Activated B cell treated with CpG ODN at 0.5 μM for 24 hours (primary cell): ENCODE measurements around the gene FAM43B. TPM values are rescaled to one million over a fixed set of nuclear protein-coding genes. Genes with fewer than 3 reads are reported as not detected.

Experiments used
- ATAC-seq: fragments of 200-7000 bp; cut with Tn5 transposase; one replicate; pipeline ENCODE4 v1.10.0; 2021; ENCODE audit warnings: low read depth, mild to moderate bottlenecking, moderate library complexity
- CTCF ChIA-PET: fragments of 350-600 bp; sonication (Branson Sonifier 250); formaldehyde crosslinking; loops from one replicate; lab custom pipeline; 2021; ENCODE audit warnings: antibody characterized with exemption; lab: Charles Lee
- POLR2A ChIA-PET: fragments of 350-600 bp; sonication (Branson Sonifier 250); formaldehyde crosslinking; loops from one replicate; lab custom pipeline; 2021; ENCODE audit warnings: antibody characterized with exemption; lab: Charles Lee
- DNase-seq: peaks from one replicate; pipeline ENCODE4 v3.0.0; 2022
- H3K27ac Mint-ChIP-seq: one replicate; pipeline ENCODE4 v1.8.0; 2020; ENCODE audit warnings: mixed read lengths
- H3K27me3 Mint-ChIP-seq: one replicate; pipeline ENCODE4 v1.8.0; 2021; ENCODE audit warnings: mixed read lengths
- H3K36me3 Mint-ChIP-seq: one replicate; pipeline ENCODE4 v1.8.0; 2021; ENCODE audit warnings: low read depth, mixed read lengths
- H3K4me1 Mint-ChIP-seq: one replicate; pipeline ENCODE4 v1.8.0; 2021; ENCODE audit warnings: mixed read lengths
- H3K4me3 Mint-ChIP-seq: one replicate; pipeline ENCODE4 v1.8.0; 2020; ENCODE audit warnings: mild to moderate bottlenecking, mixed read lengths
- H3K9me3 Mint-ChIP-seq: one replicate; pipeline ENCODE4 v1.8.0; 2020; ENCODE audit warnings: mixed read lengths
- CTCF ChIP-seq: fragments of 200-600 bp; IDR thresholded peaks from one replicate; pipeline ENCODE4 v1.8.0; 2022; ENCODE audit warnings: antibody characterized with exemption, mild to moderate bottlenecking
- intact Hi-C: fragments of 100-400 bp; cut with micrococcal nuclease; formaldehyde crosslinking; loops from one replicate; pipeline ENCODE4 v1.15.1; 2024
- total RNA-seq: library from RNA; stranded (reverse); gene quantifications from 2 replicates; pipeline ENCODE4 v1.2.3, GENCODE V29; 2022

Gene FAM43B
- total RNA-seq, 1 donor from 2014 or later: not detected

GRCh38 chr1:20538227-20538626 lies 14.1 kb upstream of the FAM43B start:
- no peak for ATAC-seq
- Mint-ChIP-seq H3K27me3 (peaks cover 44% of the 10 kb centered on the region), H3K36me3 (no peaks in the 10 kb centered on the region), H3K9me3 (no peaks in the 10 kb centered on the region), H3K27ac (no peak overlapping the region), H3K4me1 (no peaks in the 10 kb centered on the region), H3K4me3 (no peak overlapping the region)
- intact Hi-C loops: no loop called here
- no peak for TF ChIP-seq CTCF
- DNase-seq: no peak
- CTCF ChIA-PET: no interaction called here
- POLR2A ChIA-PET: interaction anchor here (0.6 kb wide), 1 partner anchor 1286 kb away, joined by 4 read pairs; no protein-coding TSS in a partner anchor

GRCh38 chr1:20538760-20539551 lies 13.4 kb upstream of the FAM43B start:
- Mint-ChIP-seq H3K27ac (no peak overlapping the region), H3K36me3 (no peaks in the 10 kb centered on the region), H3K4me3 (no peak overlapping the region), H3K9me3 (no peaks in the 10 kb centered on the region), H3K27me3 (peaks cover 39% of the 10 kb centered on the region), H3K4me1 (no peaks in the 10 kb centered on the region)
- ATAC-seq: no peak
- DNase-seq: no peak
- POLR2A ChIA-PET: interaction anchor here (0.6 kb wide), 1 partner anchor 1285 kb away, joined by 4 read pairs; no protein-coding TSS in a partner anchor
- no peak for TF ChIP-seq CTCF
- intact Hi-C loops: no loop called here
- CTCF ChIA-PET: no interaction called here

GRCh38 chr1:20540281-20540680 lies 12.1 kb upstream of the FAM43B start:
- no peak overlapping the region for H3K27ac Mint-ChIP-seq
- ChIA-PET POLR2A (no interaction called here), CTCF (no interaction called here)
- intact Hi-C loops: no loop called here
- H3K36me3 Mint-ChIP-seq: no peaks in the 10 kb centered on the region
- no peaks in the 10 kb centered on the region for H3K4me1 Mint-ChIP-seq
- H3K4me3 Mint-ChIP-seq: no peak overlapping the region
- no peak for ATAC-seq
- H3K27me3 Mint-ChIP-seq: peaks cover 31% of the 10 kb centered on the region
- no peak for TF ChIP-seq CTCF
- H3K9me3 Mint-ChIP-seq: no peaks in the 10 kb centered on the region
- DNase-seq: no peak

DNA sequence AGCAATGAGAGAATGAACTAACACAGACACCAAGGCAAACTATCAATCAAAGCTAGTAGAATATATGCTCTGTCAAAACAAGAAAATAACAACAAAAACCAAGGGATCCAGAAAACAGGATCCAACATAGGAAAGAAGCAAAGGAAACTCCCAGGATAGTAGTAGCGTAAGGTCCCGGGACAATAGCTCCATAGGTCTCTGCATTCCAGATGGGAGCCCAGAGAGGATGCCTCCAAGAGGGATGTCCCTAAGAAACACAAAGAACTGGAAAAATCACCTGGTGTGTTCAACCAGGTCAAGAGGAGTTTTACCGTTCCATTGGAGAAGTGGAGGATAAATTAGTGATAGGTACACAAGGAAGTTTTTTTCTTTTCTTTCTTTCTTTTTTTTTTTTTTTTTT lies 5.7 kb upstream of the FAM43B start:
- no peak for TF ChIP-seq CTCF
- Mint-ChIP-seq H3K27me3 (peaks cover 34% of the 10 kb centered on the region), H3K4me1 (peaks cover 6% of the 10 kb centered on the region), H3K27ac (no peak overlapping the region), H3K9me3 (no peaks in the 10 kb centered on the region), H3K36me3 (no peaks in the 10 kb centered on the region), H3K4me3 (no peak overlapping the region)
- POLR2A ChIA-PET: no interaction called here
- DNase-seq: no peak
- ATAC-seq: no peak
- intact Hi-C loops: no loop called here
- CTCF ChIA-PET: no interaction called here

DNA sequence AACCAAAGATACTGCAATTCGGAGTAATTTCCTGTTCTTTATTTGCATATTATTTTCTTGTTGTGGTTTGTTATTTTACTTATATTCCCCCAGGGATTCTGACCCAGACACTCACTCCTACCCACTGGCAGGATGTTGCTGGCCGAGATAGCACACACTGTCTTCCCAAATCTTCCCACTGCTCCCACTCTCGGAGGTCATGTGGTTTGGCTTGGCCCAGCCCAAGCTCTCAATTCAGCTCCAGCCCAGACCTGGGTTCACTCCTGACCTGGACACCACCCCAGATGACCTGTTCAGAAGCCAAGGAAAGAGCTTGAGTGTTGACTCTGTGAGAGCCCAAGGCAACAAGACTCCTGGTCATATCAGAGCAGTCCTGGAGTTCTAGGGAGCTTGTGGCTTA lies 1.2 kb upstream of the FAM43B start:
- ChIA-PET POLR2A (no interaction called here), CTCF (no interaction called here)
- TF ChIP-seq CTCF: no peak
- intact Hi-C loops: no loop called here
- ATAC-seq (no peak), DNase-seq (no peak)
- H3K27ac Mint-ChIP-seq: no peak overlapping the region
- H3K9me3 Mint-ChIP-seq: no peaks in the 10 kb centered on the region
- no peak overlapping the region for H3K4me3 Mint-ChIP-seq
- no peaks in the 10 kb centered on the region for H3K36me3 Mint-ChIP-seq
- H3K4me1 Mint-ChIP-seq: peaks cover 8% of the 10 kb centered on the region
- H3K27me3 Mint-ChIP-seq: peaks cover 37% of the 10 kb centered on the region
